NB4 (cell line): ENCODE measurements around the gene COMMD4.
"Not testable (repeated sequence)": the region's sequence is repeated elsewhere in the genome, so short reads cannot be mapped to it uniquely, and the experiment has no call there.

Experiments used
- DNase-seq: peaks from one replicate; pipeline ENCODE4 v3.0.0; 2010; ENCODE audit warnings: low read depth
- H3K4me3 ChIP-seq: one replicate; pipeline ENCODE4 v1.5.1; 2011; ENCODE audit warnings: mild to moderate bottlenecking, low read depth, low read length, moderate library complexity
- CTCF ChIP-seq: IDR thresholded peaks from one replicate; pipeline ENCODE4 v1.5.1; 2012; ENCODE audit warnings: low read depth, low read length
- MAX ChIP-seq: IDR thresholded peaks from 2 replicates; pipeline ENCODE4 v1.6.1; 2011; ENCODE audit warnings: low read depth, low read length
- MYC ChIP-seq: IDR thresholded peaks from 2 replicates; pipeline ENCODE4 v1.6.1; 2011; ENCODE audit warnings: low read depth, low read length
- POLR2A ChIP-seq: IDR thresholded peaks from 2 replicates; pipeline ENCODE4 v1.6.1; 2011; ENCODE audit warnings: mild to moderate bottlenecking; ENCODE audit not compliant: insufficient read length; ENCODE audit errors: extremely low read depth

The COMMD4 gene

GRCh38 chr15:75338661-75339240 lies 2.9 kb downstream of the COMMD4 start:
- no peak for DNase-seq
- TF ChIP-seq POLR2A (no peak), CTCF (no peak), MYC (no peak), MAX (no peak)
- H3K4me3 ChIP-seq: no peak overlapping the region

- no peak for DNase-seq
- no peak overlapping the region for H3K4me3 ChIP-seq
- TF ChIP-seq CTCF (no peak), MYC (no peak), MAX (no peak)
These were observed 3.8 kb downstream of the COMMD4 start for GRCh38 chr15:75339531-75340240.

- TF ChIP-seq MAX (no peak), CTCF (no peak), POLR2A (no peak), MYC (no peak)
- DNase-seq: no peak
- no peak overlapping the region for H3K4me3 ChIP-seq
These were observed 6.4 kb downstream of the COMMD4 start for GRCh38 chr15:75342221-75342620.

- not testable (repeated sequence) for DNase-seq
These were observed 8.1 kb downstream of the COMMD4 start for GRCh38 chr15:75343953-75344352.

GRCh38 chr15:75346796-75347221 lies 10.9 kb downstream of the COMMD4 start, which contains the start of gene NEIL1:
TSS of gene NEIL1 (plus strand) at chr15:75347039. CDS start at chr15:75348906, 1,867 bp downstream.
- no peak for DNase-seq
- no peak within 1 kb of the TSS for H3K4me3 ChIP-seq
- TF ChIP-seq CTCF: no peak
- TF ChIP-seq POLR2A: no peak
- TF ChIP-seq MAX: no peak
- TF ChIP-seq MYC: no peak

More at GRCh38 chr15:75343953-75344352, 8.1 kb downstream of the COMMD4 start:
- H3K4me3 ChIP-seq: not testable (repeated sequence)

- DNase-seq: no peak
- no peak for TF ChIP-seq MAX
- TF ChIP-seq POLR2A: no peak
- no peak for TF ChIP-seq CTCF
- no peak for TF ChIP-seq MYC
- no peak overlapping the region for H3K4me3 ChIP-seq
These were observed 11.6 kb downstream of the COMMD4 start for GRCh38 chr15:75347222-75348033.
